ENCODE data around the gene MESD. TPM values are rescaled to one million over a fixed set of nuclear protein-coding genes. Genes with fewer than 3 reads are reported as not detected.

The MESD gene
- total RNA-seq, 1 experiment from 2014 or later, result 13.7 TPM

DNA sequence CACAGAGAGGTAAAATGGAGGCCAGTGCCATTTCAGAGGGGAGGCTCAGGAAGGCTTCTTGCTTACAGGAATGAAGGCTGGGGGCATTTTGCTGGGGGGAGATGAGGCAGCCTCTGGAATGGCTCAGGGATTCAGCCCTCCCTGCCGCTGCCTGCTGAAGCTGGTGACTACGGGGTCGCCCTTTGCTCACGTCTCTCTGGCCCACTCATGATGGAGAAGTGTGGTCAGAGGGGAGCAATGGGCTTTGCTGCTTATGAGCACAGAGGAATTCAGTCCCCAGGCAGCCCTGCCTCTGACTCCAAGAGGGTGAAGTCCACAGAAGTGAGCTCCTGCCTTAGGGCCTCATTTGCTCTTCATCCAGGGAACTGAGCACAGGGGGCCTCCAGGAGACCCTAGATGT is 39.9 kb downstream of the MESD start:
- no peaks in the 10 kb centered on the region for H3K9me3 ChIP-seq (ENCODE audit: low read length)
- no peaks in the 10 kb centered on the region for H3K79me2 ChIP-seq (ENCODE audit: low read length)
- H4K20me1 ChIP-seq (ENCODE audit: insufficient read depth, low read depth, low read length), result no peaks in the 10 kb centered on the region
- peaks cover 3% of the 10 kb centered on the region; the same call in 1 of the 2 replicates for H3K36me3 ChIP-seq (ENCODE audit: insufficient read depth, low read length)
- H3K9ac ChIP-seq (ENCODE audit: low read length), result no peak overlapping the region
- H3K27me3 ChIP-seq (ENCODE audit: low read length), result no peaks in the 10 kb centered on the region
- no peak overlapping the region for H3K4me3 ChIP-seq (ENCODE audit: low read length)
- no peak overlapping the region for H3K27ac ChIP-seq (ENCODE audit: low read length)
- no peak overlapping the region for H3K4me2 ChIP-seq (ENCODE audit: low read depth, low read length, poor library complexity, severe bottlenecking)
- H3K9me2 ChIP-seq (replicated peaks; ENCODE audit: insufficient read depth, low read length), result no peaks in the 10 kb centered on the region
- H3K4me1 ChIP-seq (ENCODE audit: low read length), result peaks cover 14% of the 10 kb centered on the region
- no peak overlapping the region for H2AFZ ChIP-seq (ENCODE audit: low read length)
- DNase-seq, result no peak

DNA sequence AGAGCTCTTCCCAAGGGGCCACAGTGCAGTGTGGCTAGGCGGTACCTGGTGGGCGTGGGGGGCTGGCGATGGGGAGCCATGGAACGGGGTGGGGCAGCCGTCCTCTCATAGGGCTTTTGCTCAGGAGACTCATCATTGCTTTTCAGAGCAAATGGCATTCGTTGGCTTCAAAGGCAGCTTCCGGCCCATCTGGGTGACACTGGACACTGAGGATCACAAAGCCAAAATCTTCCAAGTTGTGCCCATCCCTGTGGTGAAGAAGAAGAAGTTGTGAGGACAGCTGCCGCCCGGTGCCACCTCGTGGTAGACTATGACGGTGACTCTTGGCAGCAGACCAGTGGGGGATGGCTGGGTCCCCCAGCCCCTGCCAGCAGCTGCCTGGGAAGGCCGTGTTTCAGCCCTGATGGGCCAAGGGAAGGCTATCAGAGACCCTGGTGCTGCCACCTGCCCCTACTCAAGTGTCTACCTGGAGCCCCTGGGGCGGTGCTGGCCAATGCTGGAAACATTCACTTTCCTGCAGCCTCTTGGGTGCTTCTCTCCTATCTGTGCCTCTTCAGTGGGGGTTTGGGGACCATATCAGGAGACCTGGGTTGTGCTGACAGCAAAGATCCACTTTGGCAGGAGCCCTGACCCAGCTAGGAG is 40.8 kb downstream of the MESD start:
- Histone ChIP-seq H3K4me1 (ENCODE audit: low read length) (peaks cover 14% of the 10 kb centered on the region), H3K9me2 (replicated peaks; ENCODE audit: insufficient read depth, low read length) (no peaks in the 10 kb centered on the region), H3K36me3 (ENCODE audit: insufficient read depth, low read length) (peaks cover 3% of the 10 kb centered on the region; the same call in 1 of the 2 replicates), H3K9me3 (ENCODE audit: low read length) (no peaks in the 10 kb centered on the region), H3K4me2 (ENCODE audit: low read depth, low read length, poor library complexity, severe bottlenecking) (no peak overlapping the region), H3K9ac (ENCODE audit: low read length) (no peak overlapping the region), H3K79me2 (ENCODE audit: low read length) (no peaks in the 10 kb centered on the region), H2AFZ (ENCODE audit: low read length) (no peak overlapping the region), H3K4me3 (ENCODE audit: low read length) (no peak overlapping the region), H3K27me3 (ENCODE audit: low read length) (no peaks in the 10 kb centered on the region), H3K27ac (ENCODE audit: low read length) (no peak overlapping the region), H4K20me1 (ENCODE audit: insufficient read depth, low read depth, low read length) (no peaks in the 10 kb centered on the region)
- peak; percentile 31 for DNase-seq

DNA sequence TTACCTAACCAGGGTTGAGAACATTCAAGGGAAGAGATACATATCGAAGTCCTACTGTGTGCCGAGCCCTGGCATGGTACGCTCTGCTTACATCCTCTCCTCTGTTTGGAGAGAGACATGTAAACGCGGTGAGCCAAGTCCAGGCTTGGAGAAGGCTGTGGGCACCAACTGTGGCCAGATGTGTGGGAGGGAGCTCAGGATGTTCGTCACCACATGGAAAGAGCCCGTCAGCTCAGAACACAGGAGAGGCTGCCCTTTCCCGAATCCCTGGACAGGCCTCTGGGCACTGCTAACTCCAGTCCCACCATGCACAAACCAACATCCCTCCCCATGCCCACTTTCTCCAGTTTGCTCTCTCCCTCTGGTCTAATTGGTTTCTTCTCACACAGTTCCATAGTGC is 43.0 kb downstream of the MESD start:
- no peaks in the 10 kb centered on the region for H3K27me3 ChIP-seq (ENCODE audit: low read length)
- H3K9me3 ChIP-seq (ENCODE audit: low read length), result no peaks in the 10 kb centered on the region
- no peaks in the 10 kb centered on the region for H3K9me2 ChIP-seq (replicated peaks; ENCODE audit: insufficient read depth, low read length)
- DNase-seq, result no peak
- H3K79me2 ChIP-seq (ENCODE audit: low read length), result no peaks in the 10 kb centered on the region
- H3K9ac ChIP-seq (ENCODE audit: low read length), result no peak overlapping the region
- H3K4me1 ChIP-seq (ENCODE audit: low read length), result peaks cover 14% of the 10 kb centered on the region
- no peak overlapping the region for H3K4me2 ChIP-seq (ENCODE audit: low read depth, low read length, poor library complexity, severe bottlenecking)
- H3K27ac ChIP-seq (ENCODE audit: low read length), result no peak overlapping the region
- H2AFZ ChIP-seq (ENCODE audit: low read length), result no peak overlapping the region
- H3K4me3 ChIP-seq (ENCODE audit: low read length), result no peak overlapping the region
- H3K36me3 ChIP-seq (ENCODE audit: insufficient read depth, low read length), result no peaks in the 10 kb centered on the region
- no peaks in the 10 kb centered on the region for H4K20me1 ChIP-seq (ENCODE audit: insufficient read depth, low read depth, low read length)

DNA sequence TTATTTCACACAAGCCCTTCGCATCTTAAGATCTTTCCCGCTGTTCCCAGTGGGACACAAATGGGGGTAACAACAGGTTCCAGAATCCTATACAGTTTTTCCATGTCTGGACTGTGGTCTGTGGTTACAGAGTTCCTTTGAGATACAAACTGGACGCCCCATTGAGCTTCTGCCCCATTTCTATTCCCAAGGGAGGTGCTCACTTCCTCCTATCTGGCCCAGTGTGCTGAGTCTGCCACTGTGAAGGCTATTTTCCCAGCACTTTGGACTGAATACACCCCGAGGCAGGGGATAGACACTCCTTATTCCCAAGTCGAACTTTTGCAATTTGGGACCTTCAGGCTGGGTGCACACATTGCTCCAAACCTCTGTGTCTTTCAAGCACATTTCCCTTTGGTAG is 44.0 kb downstream of the MESD start:
- Histone ChIP-seq H3K9ac (ENCODE audit: low read length) (no peak overlapping the region), H3K36me3 (ENCODE audit: insufficient read depth, low read length) (no peaks in the 10 kb centered on the region), H3K9me3 (ENCODE audit: low read length) (no peaks in the 10 kb centered on the region), H4K20me1 (ENCODE audit: insufficient read depth, low read depth, low read length) (no peaks in the 10 kb centered on the region), H3K4me2 (ENCODE audit: low read depth, low read length, poor library complexity, severe bottlenecking) (no peak overlapping the region), H3K79me2 (ENCODE audit: low read length) (no peaks in the 10 kb centered on the region), H2AFZ (ENCODE audit: low read length) (no peak overlapping the region), H3K27me3 (ENCODE audit: low read length) (no peaks in the 10 kb centered on the region), H3K9me2 (replicated peaks; ENCODE audit: insufficient read depth, low read length) (no peaks in the 10 kb centered on the region), H3K4me1 (ENCODE audit: low read length) (peaks cover 14% of the 10 kb centered on the region), H3K27ac (ENCODE audit: low read length) (no peak overlapping the region), H3K4me3 (ENCODE audit: low read length) (no peak overlapping the region)
- peak; percentile 67 for DNase-seq

DNA sequence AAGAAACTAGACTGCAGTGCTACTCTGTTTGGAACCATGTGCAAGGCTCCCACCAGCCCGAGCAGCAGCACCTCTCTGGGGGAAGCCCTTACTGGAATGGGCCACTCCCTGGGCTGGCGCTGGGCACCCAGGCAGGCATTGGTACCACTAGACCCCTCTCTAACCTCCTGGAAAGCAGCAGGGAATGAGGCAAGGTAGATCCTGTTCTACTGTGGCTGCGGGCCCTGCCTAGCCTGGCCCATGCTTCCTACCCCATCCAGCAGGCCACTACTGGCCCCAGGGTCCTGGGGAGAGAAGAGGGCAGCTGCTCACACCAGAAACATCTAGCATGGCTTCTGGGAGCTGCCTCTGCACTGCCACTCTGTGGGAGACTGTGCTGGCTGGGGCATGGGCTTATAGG is 44.8 kb downstream of the MESD start:
- H3K4me3 ChIP-seq (ENCODE audit: low read length), result no peak overlapping the region
- no peaks in the 10 kb centered on the region for H3K36me3 ChIP-seq (ENCODE audit: insufficient read depth, low read length)
- no peaks in the 10 kb centered on the region for H3K27me3 ChIP-seq (ENCODE audit: low read length)
- H3K79me2 ChIP-seq (ENCODE audit: low read length), result no peaks in the 10 kb centered on the region
- no peak overlapping the region for H3K27ac ChIP-seq (ENCODE audit: low read length)
- H4K20me1 ChIP-seq (ENCODE audit: insufficient read depth, low read depth, low read length), result no peaks in the 10 kb centered on the region
- peak; percentile 4 for DNase-seq
- no peak overlapping the region for H3K4me2 ChIP-seq (ENCODE audit: low read depth, low read length, poor library complexity, severe bottlenecking)
- no peak overlapping the region for H3K9ac ChIP-seq (ENCODE audit: low read length)
- H3K9me2 ChIP-seq (replicated peaks; ENCODE audit: insufficient read depth, low read length), result no peaks in the 10 kb centered on the region
- no peaks in the 10 kb centered on the region for H3K9me3 ChIP-seq (ENCODE audit: low read length)
- no peak overlapping the region for H2AFZ ChIP-seq (ENCODE audit: low read length)
- peaks cover 14% of the 10 kb centered on the region for H3K4me1 ChIP-seq (ENCODE audit: low read length)

DNA sequence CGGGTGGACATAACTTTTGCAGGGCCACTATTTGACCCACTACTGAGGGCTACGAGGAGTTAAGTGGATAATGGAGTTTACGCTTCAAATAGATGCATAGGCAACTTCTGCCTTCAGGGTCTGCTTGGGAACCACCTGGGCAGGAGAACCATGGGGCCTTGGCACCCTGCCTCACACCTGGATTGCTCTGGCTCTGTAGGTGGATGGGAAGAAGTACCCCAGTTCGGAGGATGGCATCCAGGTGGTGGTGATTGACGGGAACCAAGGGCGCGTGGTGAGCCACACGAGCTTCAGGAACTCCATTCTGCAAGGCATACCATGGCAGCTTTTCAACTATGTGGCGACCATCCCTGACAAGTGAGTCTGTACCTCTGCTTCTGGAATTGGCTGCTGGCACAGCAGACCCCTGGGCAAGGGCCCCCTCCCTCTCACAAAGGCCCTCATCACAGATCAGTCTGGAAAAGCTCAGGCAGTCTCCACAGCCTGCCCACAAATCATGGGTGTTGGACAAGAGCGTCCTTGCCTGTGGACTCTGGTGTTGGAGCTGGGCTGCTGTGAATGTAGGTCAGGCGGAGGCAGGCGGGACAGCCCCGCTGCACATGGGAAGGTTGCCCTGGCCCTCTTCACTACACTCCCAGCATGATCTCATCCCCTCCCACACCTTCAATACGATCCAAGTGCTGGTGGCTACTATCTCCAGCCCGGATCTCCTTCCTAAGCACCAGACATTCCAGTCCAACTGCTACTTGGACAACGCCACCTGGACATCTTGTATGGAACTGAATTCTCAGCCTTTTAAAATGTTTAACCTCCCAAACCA is 46.7 kb downstream of the MESD start:
- Histone ChIP-seq H3K79me2 (ENCODE audit: low read length) (no peaks in the 10 kb centered on the region), H3K4me2 (ENCODE audit: low read depth, low read length, poor library complexity, severe bottlenecking) (no peak overlapping the region), H2AFZ (ENCODE audit: low read length) (no peak overlapping the region), H3K4me1 (ENCODE audit: low read length) (peaks cover 14% of the 10 kb centered on the region), H3K36me3 (ENCODE audit: insufficient read depth, low read length) (no peaks in the 10 kb centered on the region), H3K27me3 (ENCODE audit: low read length) (no peaks in the 10 kb centered on the region), H3K9me3 (ENCODE audit: low read length) (no peaks in the 10 kb centered on the region), H3K27ac (ENCODE audit: low read length) (no peak overlapping the region), H3K9ac (ENCODE audit: low read length) (no peak overlapping the region), H4K20me1 (ENCODE audit: insufficient read depth, low read depth, low read length) (no peaks in the 10 kb centered on the region), H3K9me2 (replicated peaks; ENCODE audit: insufficient read depth, low read length) (no peaks in the 10 kb centered on the region), H3K4me3 (ENCODE audit: low read length) (no peak overlapping the region)
- DNase-seq, result peak; percentile 14

DNA sequence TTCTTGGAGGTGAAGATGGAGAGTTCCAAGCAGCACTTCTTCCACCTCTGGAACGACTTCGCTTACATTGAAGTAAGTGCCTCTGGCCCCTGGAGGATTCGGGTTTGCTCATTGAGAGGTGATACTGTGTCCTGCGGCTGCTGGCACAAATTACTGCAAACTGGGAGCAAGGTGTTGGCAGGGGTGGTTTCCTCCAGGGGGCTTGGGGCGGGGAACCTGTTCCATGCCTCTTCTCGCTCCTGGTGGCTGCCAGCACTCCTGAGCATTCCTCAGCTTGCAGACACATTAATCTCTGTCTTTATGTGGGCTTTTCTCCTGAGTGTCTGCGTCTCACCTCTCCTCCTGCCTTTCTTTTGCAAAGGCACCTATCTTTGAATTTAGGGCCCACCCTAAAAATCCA is 47.4 kb downstream of the MESD start:
- no peak overlapping the region for H3K9ac ChIP-seq (ENCODE audit: low read length)
- H3K27me3 ChIP-seq (ENCODE audit: low read length), result no peaks in the 10 kb centered on the region
- peaks cover 14% of the 10 kb centered on the region for H3K4me1 ChIP-seq (ENCODE audit: low read length)
- no peak overlapping the region for H3K4me2 ChIP-seq (ENCODE audit: low read depth, low read length, poor library complexity, severe bottlenecking)
- no peaks in the 10 kb centered on the region for H3K9me2 ChIP-seq (replicated peaks; ENCODE audit: insufficient read depth, low read length)
- no peak overlapping the region for H3K27ac ChIP-seq (ENCODE audit: low read length)
- H3K79me2 ChIP-seq (ENCODE audit: low read length), result no peaks in the 10 kb centered on the region
- no peak overlapping the region for H2AFZ ChIP-seq (ENCODE audit: low read length)
- H3K4me3 ChIP-seq (ENCODE audit: low read length), result no peak overlapping the region
- no peaks in the 10 kb centered on the region for H4K20me1 ChIP-seq (ENCODE audit: insufficient read depth, low read depth, low read length)
- H3K9me3 ChIP-seq (ENCODE audit: low read length), result no peaks in the 10 kb centered on the region
- peak; percentile 26 for DNase-seq
- no peaks in the 10 kb centered on the region for H3K36me3 ChIP-seq (ENCODE audit: insufficient read depth, low read length)

DNA sequence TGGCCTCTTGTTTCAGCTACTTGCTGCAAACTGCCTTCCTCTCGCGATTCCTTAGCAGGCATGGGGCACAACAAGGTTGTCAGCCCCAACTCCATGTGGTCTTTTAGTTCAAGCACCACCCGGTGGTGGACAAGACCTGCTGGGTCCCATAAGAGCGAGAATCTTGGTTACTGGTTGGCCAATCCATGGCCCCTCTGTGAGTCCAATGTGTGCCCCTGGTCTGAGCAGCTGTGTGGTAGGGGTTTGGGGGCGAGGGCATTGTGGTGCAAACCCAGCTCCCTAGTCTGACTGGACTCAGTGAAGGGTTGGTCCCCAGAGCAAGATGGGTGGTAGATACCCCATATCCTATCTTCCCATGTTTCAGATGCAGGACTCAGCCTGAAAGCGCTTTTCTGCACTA is 48.8 kb downstream of the MESD start:
- Histone ChIP-seq H3K9me2 (replicated peaks; ENCODE audit: insufficient read depth, low read length) (no peaks in the 10 kb centered on the region), H2AFZ (ENCODE audit: low read length) (no peak overlapping the region), H3K9me3 (ENCODE audit: low read length) (no peaks in the 10 kb centered on the region), H3K4me1 (ENCODE audit: low read length) (peaks cover 7% of the 10 kb centered on the region), H3K79me2 (ENCODE audit: low read length) (no peaks in the 10 kb centered on the region), H3K27me3 (ENCODE audit: low read length) (no peaks in the 10 kb centered on the region), H3K27ac (ENCODE audit: low read length) (no peak overlapping the region), H4K20me1 (ENCODE audit: insufficient read depth, low read depth, low read length) (no peaks in the 10 kb centered on the region), H3K36me3 (ENCODE audit: insufficient read depth, low read length) (no peaks in the 10 kb centered on the region), H3K4me3 (ENCODE audit: low read length) (no peak overlapping the region), H3K9ac (ENCODE audit: low read length) (no peak overlapping the region), H3K4me2 (ENCODE audit: low read depth, low read length, poor library complexity, severe bottlenecking) (no peak overlapping the region)
- peak; percentile 29 for DNase-seq
